Endothelial cell of umbilical vein (primary cell): ENCODE measurements around the gene CNTNAP2.

Source experiments
- FOS ChIP-seq: IDR thresholded peaks from 2 replicates; pipeline ENCODE4 v1.6.1; 2011; ENCODE audit warnings: mild to moderate bottlenecking, low read length, moderate library complexity, borderline replicate concordance; ENCODE audit not compliant: insufficient read depth
- POLR2A ChIP-seq: IDR thresholded peaks from 2 replicates; pipeline ENCODE4 v1.6.1; 2012; ENCODE audit warnings: low read depth, mild to moderate bottlenecking, control low read depth, low read length
- TF ChIP-seq, protein P1 (sequence below), 2 donors: IDR thresholded peaks; 1 replicate in 1 of 2; 2 replicates in 1 of 2; pipeline ENCODE4 v1.5.1; 2011; ENCODE audit warnings: low read length in 2 of 2, mild to moderate bottlenecking in 2 of 2, moderate library complexity in 2 of 2, control low read depth in 1 of 2, inconsistent platforms in 1 of 2, low read depth in 1 of 2; ENCODE audit not compliant: insufficient read depth in 1 of 2; ENCODE audit errors: extremely low read depth in 1 of 2

DNA sequence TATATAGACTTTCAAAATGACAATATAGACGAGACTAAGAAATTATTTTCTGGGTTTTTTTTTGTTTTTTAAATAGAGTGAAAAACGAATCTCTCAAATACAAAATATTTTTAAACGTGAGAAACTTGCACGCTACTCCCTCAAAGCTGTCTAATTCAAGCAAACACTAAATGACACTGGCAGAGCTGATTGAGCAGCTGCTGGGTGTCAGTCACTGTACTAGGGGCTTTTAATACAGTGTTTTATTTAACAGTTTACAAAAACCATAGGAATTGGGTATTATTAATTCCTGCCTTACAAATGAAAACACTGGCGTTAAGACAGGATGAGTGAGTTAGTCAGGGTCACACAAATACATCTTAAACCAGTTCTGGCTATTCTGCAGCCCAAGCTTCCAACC is 1264.3 kb downstream of the CNTNAP2 start:
- TF ChIP-seq POLR2A, result no peak
- TF ChIP-seq, protein P1, sequence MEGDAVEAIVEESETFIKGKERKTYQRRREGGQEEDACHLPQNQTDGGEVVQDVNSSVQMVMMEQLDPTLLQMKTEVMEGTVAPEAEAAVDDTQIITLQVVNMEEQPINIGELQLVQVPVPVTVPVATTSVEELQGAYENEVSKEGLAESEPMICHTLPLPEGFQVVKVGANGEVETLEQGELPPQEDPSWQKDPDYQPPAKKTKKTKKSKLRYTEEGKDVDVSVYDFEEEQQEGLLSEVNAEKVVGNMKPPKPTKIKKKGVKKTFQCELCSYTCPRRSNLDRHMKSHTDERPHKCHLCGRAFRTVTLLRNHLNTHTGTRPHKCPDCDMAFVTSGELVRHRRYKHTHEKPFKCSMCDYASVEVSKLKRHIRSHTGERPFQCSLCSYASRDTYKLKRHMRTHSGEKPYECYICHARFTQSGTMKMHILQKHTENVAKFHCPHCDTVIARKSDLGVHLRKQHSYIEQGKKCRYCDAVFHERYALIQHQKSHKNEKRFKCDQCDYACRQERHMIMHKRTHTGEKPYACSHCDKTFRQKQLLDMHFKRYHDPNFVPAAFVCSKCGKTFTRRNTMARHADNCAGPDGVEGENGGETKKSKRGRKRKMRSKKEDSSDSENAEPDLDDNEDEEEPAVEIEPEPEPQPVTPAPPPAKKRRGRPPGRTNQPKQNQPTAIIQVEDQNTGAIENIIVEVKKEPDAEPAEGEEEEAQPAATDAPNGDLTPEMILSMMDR (IDR thresholded peaks at IDR 0.05; ENCODE audit: extremely low read depth in 1 of 2, insufficient read depth in 1 of 2, low read depth in 1 of 2, low read length in 2 of 2), result no peak
- TF ChIP-seq FOS, result no peak
